ENCODE measurements around the gene MYH10.

DNA sequence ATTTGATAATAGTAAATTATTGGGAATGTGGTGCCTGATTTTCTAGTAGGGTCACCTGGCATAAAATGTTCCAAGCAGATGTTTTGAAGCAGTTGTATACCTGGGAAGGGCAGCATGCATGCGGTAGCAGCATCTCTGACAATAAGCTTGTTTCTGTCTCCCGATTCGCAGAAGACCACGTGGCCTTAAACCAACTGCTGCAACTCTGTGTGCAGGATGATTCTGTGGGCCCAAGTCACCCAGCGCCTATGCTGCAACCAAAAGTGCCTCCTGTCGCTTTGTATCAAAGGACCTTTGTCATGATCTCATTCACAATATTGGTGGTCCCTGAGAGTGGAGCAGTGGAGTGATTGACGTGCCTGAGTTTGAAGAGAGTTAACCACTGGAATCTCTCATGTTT, 186.8 kb downstream of the MYH10 start:
- TF ChIP-seq, protein P1, sequence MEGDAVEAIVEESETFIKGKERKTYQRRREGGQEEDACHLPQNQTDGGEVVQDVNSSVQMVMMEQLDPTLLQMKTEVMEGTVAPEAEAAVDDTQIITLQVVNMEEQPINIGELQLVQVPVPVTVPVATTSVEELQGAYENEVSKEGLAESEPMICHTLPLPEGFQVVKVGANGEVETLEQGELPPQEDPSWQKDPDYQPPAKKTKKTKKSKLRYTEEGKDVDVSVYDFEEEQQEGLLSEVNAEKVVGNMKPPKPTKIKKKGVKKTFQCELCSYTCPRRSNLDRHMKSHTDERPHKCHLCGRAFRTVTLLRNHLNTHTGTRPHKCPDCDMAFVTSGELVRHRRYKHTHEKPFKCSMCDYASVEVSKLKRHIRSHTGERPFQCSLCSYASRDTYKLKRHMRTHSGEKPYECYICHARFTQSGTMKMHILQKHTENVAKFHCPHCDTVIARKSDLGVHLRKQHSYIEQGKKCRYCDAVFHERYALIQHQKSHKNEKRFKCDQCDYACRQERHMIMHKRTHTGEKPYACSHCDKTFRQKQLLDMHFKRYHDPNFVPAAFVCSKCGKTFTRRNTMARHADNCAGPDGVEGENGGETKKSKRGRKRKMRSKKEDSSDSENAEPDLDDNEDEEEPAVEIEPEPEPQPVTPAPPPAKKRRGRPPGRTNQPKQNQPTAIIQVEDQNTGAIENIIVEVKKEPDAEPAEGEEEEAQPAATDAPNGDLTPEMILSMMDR (conservative IDR thresholded peaks at IDR 0.05) = no peak
- TF ChIP-seq EZH2 (IDR thresholded peaks at IDR 0.05; ENCODE audit: low read depth) = no peak

Measured in PC-9 (cell line).